Subcutaneous abdominal adipose tissue (tissue), 5 donors: ENCODE measurements around the gene IKBKE.

Experiments used
- H3K27ac ChIP-seq: one replicate; pipeline ENCODE4 v1.7.0; 2013; ENCODE audit warnings: low read depth, mild to moderate bottlenecking, inconsistent platforms, low read length, moderate library complexity
- H3K27me3 ChIP-seq, 5 donors: one replicate each; pipeline ENCODE4 v1.7.0; 2013; ENCODE audit warnings: low read length in 5 of 5, inconsistent platforms in 1 of 5; ENCODE audit not compliant: control insufficient read depth in 5 of 5, insufficient read depth in 4 of 5
- H3K36me3 ChIP-seq, 5 donors: one replicate each; pipeline ENCODE4 v1.7.0; 2013; ENCODE audit warnings: low read length in 5 of 5; ENCODE audit not compliant: control insufficient read depth in 5 of 5, insufficient read depth in 5 of 5
- H3K4me1 ChIP-seq, 5 donors: one replicate each; pipeline ENCODE4 v1.7.0; 2013; ENCODE audit warnings: low read length in 5 of 5, mild to moderate bottlenecking in 3 of 5, moderate library complexity in 1 of 5; ENCODE audit not compliant: control insufficient read depth in 5 of 5, insufficient read depth in 5 of 5
- H3K4me3 ChIP-seq, 5 donors: one replicate each; pipeline ENCODE4 v1.7.0; 2013; ENCODE audit warnings: low read length in 5 of 5, low read depth in 1 of 5
- H3K9ac ChIP-seq, 5 donors: one replicate each; pipeline ENCODE4 v1.7.0; 2013; ENCODE audit warnings: low read length in 5 of 5, mild to moderate bottlenecking in 4 of 5, moderate library complexity in 3 of 5
- H3K9me3 ChIP-seq, 5 donors: one replicate each; pipeline ENCODE4 v1.7.0; 2013; ENCODE audit warnings: low read length in 5 of 5; ENCODE audit not compliant: control insufficient read depth in 5 of 5
- donor health status: healthy.
- donor health status: healthy.
- donor health status: healthy.
- donor health status: healthy.
- donor health status: healthy.

The IKBKE gene

DNA sequence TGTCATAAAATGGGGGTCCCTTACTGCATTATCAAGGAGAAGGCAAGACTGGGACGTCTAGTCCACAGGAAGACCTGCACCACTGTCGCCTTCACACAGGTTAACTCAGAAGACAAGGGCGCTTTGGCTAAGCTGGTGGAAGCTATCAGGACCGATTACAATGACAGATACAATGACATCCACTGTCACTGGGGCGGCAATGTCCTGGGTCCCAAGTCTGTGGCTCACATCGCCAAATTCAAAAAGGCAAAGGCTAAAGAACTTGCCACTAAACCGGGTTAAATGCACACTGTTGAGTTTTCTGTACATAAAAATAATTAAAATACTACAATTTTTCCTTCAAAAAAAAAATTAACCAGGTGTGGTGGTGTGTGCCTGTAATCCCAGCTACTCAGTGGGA lies 59.1 kb downstream of the IKBKE start:
- Histone ChIP-seq H3K36me3 (no peaks in the 10 kb centered on the region), H3K4me3 (no peak overlapping the region), H3K27ac (no peak overlapping the region), H3K9ac (no peak overlapping the region), H3K9me3 (no peaks in the 10 kb centered on the region), H3K4me1 (peaks cover 0 to 3% (median 0%) of the 10 kb centered on the region in 5 donors), H3K27me3 (no peaks in the 10 kb centered on the region)

DNA sequence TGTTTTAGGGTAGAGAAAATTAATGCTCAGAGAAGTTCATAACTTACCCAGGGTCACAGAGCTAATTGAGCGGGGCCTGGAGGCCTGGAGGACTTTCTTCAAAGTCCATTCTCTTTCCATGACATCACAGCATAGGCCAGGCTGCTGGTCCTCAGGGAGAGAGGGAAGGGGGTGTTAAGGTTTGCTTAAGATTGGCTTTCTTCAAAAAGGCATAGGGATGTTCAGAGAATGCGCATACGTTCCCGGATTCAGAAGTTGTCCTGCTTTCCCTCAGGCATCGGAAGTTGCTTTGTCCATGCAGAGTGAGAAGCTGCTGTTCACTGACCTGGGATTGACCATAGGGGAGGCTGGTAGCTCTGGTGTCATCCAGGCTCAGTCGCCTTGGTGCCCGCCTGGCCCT lies 62.1 kb downstream of the IKBKE start:
- Histone ChIP-seq H3K9me3 (no peaks in the 10 kb centered on the region), H3K27me3 (no peaks in the 10 kb centered on the region), H3K36me3 (no peaks in the 10 kb centered on the region), H3K4me1 (no peaks in the 10 kb centered on the region), H3K27ac (no peak overlapping the region), H3K4me3 (no peak overlapping the region), H3K9ac (no peak overlapping the region)

DNA sequence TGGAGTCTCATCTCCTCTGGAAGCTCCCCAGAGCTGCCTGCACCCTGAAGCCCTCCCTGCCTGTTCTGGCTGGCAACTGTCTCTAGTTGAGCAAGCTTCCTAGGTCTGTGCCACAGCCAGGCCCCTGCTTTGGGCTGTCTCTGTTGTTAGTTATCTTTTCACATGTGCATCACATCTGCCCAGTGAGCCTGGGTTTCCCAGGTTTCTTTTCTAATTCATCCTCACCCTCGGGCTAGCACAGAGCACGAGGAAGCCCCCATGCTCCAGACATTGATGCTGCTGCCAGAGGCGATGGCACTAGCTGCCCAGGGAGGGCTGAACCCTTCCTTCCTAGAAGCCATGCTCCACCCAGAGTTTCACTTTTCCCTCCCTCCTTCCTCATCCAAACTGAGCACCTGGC lies 64.3 kb downstream of the IKBKE start:
- H3K27ac ChIP-seq: no peak overlapping the region
- no peak overlapping the region for H3K4me3 ChIP-seq
- H3K9ac ChIP-seq: no peak overlapping the region
- no peaks in the 10 kb centered on the region for H3K4me1 ChIP-seq
- no peaks in the 10 kb centered on the region for H3K36me3 ChIP-seq
- H3K9me3 ChIP-seq: no peaks in the 10 kb centered on the region
- no peaks in the 10 kb centered on the region for H3K27me3 ChIP-seq

DNA sequence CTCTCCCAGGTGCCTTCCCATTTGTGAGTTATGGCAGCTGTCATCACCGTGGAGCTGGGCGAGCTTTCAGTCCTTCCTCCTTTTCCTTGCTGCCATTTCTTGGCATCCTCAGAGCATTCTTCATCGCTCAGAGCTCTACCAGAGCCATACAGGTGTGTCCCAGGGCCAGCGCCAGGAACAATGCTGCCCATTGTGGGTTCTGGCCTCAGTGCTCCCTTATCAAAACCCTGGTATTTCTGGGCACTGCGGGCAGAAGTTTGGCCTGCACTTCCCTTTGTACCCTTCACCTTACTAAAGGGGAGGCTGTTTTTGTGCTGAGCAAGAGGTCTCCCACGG lies 65.5 kb downstream of the IKBKE start:
- Histone ChIP-seq H3K27me3 (no peaks in the 10 kb centered on the region), H3K4me1 (peaks cover 0 to 11% (median 4%) of the 10 kb centered on the region in 5 donors), H3K9ac (no peak overlapping the region), H3K36me3 (no peaks in the 10 kb centered on the region), H3K4me3 (no peak overlapping the region), H3K9me3 (no peaks in the 10 kb centered on the region), H3K27ac (no peak overlapping the region)

DNA sequence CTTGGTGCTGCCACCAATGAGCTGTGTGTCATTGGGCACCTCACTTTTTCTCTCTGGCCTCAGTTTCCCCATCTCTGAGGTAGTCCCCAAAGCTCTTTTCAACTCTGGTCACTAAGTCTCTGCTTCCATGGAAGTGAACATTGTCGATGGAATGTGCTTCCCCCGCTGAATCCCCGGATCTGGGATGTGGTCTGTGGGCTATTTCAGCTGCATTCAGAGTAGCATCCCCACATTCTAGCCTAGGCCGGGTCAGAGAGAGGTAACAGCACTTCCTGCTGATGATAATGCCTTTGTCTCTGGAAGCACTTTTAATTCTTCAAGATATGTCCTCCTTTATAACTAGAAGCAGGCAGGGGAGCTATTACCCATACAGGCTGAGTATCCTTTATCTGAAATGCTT lies 66.9 kb downstream of the IKBKE start:
- peaks cover 0 to 11% (median 4%) of the 10 kb centered on the region in 5 donors for H3K4me1 ChIP-seq
- H3K4me3 ChIP-seq: no peak overlapping the region
- no peak overlapping the region for H3K9ac ChIP-seq
- no peaks in the 10 kb centered on the region for H3K36me3 ChIP-seq
- no peaks in the 10 kb centered on the region for H3K9me3 ChIP-seq
- H3K27me3 ChIP-seq: no peaks in the 10 kb centered on the region
- H3K27ac ChIP-seq: no peak overlapping the region

DNA sequence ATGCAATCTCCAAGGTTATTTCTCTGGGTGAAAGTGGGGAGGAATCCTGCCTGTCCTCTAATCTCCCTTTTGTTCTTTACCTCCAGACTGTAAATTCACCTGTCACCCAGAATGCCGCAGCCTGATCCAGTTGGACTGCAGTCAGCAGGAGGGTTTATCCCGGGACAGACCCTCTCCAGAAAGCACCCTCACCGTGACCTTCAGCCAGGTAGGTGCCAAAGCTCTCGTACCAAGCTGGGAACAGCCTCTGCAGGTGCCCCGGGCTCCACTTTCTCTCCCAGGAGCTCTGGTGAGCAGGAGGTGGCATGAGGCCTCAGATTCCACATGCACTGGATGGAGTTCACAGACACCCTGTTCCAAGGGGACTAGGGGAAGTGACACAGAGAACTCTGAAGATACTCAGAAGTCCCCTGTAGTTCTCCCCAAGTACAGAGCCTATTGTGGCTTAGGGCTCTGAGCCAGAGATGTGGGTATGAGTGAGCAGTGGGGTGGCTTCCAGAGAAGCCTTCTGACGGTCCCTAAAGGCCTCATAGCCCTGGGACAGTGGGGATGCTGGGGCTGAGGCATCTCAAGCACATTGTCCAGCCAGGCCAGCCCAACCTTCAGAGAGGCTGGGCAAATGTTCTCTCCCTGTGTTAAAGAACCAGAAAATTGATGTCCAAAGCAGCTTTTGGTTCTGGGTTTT lies 68.0 kb downstream of the IKBKE start:
- Histone ChIP-seq H3K4me1 (peaks cover 0 to 11% (median 4%) of the 10 kb centered on the region in 5 donors), H3K9ac (no peak overlapping the region), H3K9me3 (no peaks in the 10 kb centered on the region), H3K27me3 (no peaks in the 10 kb centered on the region), H3K27ac (no peak overlapping the region), H3K4me3 (no peak overlapping the region), H3K36me3 (no peaks in the 10 kb centered on the region)

DNA sequence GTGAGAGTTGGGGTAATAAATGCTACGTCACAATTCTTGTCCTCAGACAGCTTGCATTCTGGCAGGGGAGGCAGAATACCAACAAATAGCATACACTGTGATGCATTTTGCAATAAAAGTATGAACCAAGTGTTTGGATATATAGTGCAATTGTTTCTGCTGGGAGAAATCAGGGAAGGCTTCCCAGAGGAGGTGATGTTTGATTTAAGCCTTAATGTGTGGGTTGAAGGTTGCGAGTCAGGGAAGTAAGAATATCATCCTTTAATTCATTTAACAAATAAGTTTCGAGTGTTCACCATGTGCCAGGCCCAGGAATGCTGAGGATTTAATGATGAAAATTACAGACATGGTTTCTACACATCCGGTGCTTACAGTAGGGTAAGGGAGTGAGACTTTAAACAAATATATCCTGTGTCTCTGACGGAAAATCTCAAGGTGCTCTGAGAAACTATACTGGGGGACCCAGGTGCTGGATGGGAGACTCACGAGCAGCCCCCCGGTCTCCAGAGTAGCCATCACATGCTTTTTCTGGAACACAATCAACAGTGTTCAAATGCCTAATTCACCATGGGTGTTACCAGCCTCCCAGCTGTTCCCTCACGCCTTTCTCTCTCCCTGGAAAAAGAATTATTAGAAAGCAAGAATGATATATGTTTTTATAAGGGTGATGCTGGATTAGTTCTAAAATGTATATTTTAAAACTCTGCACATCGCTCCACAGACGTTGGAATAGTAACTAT lies 68.8 kb downstream of the IKBKE start:
- no peak overlapping the region for H3K9ac ChIP-seq
- no peaks in the 10 kb centered on the region for H3K27me3 ChIP-seq
- no peak overlapping the region for H3K4me3 ChIP-seq
- no peak overlapping the region for H3K27ac ChIP-seq
- H3K9me3 ChIP-seq: no peaks in the 10 kb centered on the region
- peaks cover 0 to 11% (median 4%) of the 10 kb centered on the region in 5 donors for H3K4me1 ChIP-seq
- no peaks in the 10 kb centered on the region for H3K36me3 ChIP-seq

DNA sequence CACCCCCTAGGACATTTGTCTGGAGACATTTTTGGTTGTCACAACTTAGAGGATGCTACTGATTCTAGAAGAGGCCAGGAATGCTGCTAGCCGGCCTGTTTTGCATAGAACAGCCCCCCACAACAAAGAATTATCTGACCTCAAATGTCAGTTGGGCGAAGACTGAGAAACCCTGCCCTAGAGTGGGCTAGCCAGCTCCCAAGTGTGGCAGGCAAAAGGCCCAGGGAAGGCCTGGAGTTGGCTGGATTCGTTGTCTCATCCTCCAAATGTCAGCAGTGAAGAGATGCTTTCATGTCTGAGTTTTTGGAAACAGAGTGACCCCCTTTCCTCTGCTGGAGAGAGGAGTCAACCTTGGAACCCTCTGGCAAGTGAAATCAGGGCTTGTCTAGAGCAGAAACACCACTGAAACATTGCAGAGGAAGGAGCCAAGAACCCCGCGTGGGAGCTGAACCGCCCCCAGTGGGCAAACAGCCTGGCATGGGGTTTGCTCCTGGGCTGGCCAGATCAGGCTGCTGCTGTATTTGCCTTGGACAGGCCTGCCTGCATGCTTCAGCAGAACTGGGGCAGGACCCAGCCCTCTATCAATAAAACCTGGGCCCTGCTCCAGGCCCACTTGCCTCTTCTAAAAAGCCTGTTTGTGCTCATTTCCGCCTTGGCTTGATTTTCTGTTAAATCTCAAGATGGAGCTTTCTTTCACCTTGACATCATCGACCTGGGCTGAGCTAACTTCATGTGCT lies 69.9 kb downstream of the IKBKE start:
- H3K4me1 ChIP-seq: peaks cover 0 to 16% (median 4%) of the 10 kb centered on the region in 5 donors
- H3K27ac ChIP-seq: peak overlapping the region; percentile 41
- H3K27me3 ChIP-seq: no peaks in the 10 kb centered on the region
- no peaks in the 10 kb centered on the region for H3K36me3 ChIP-seq
- no peak overlapping the region for H3K4me3 ChIP-seq
- H3K9me3 ChIP-seq: no peaks in the 10 kb centered on the region
- H3K9ac ChIP-seq: peak overlapping the region in 2 of 5 donors; percentile 18 to 42

DNA sequence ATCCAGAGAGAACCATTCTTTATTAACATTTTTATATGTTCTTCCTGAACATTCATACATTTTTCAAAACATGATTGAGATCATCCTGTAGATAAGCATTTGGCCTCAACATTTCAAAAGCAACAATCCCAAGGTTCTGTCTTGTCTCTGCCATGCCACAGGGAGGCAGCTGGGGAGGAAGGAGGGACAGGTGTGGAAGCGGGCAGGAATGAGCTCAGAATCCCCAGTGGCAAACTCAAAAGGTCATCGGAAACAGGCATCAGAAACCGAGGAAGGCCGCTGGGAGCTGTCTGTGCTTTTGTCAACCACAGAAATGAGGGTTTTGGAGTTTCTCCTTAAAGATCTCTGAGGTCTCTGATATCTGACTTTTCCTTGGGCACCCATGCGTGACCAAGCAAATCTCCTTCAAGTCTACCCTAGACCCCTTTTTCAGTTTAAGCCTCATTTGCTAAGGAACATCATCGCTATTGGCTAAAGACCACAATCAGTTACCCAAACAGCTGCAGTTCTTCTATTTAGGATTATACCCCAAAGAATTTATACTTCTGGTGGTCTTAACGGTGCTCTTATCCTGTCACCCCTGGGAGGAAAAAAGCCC lies 71.1 kb downstream of the IKBKE start:
- Histone ChIP-seq H3K4me3 (no peak overlapping the region), H3K4me1 (peaks cover 0 to 16% (median 4%) of the 10 kb centered on the region in 5 donors), H3K27ac (no peak overlapping the region), H3K9ac (no peak overlapping the region), H3K9me3 (no peaks in the 10 kb centered on the region), H3K27me3 (no peaks in the 10 kb centered on the region), H3K36me3 (no peaks in the 10 kb centered on the region)
